ENCODE data around the gene CHRNA4. TPM values are rescaled to one million over a fixed set of nuclear protein-coding genes. Genes with fewer than 3 reads are reported as not detected.

The CHRNA4 gene
- total RNA-seq, 2 donors from 2014 or later: 0.46 TPM; not detected in 1

DNA sequence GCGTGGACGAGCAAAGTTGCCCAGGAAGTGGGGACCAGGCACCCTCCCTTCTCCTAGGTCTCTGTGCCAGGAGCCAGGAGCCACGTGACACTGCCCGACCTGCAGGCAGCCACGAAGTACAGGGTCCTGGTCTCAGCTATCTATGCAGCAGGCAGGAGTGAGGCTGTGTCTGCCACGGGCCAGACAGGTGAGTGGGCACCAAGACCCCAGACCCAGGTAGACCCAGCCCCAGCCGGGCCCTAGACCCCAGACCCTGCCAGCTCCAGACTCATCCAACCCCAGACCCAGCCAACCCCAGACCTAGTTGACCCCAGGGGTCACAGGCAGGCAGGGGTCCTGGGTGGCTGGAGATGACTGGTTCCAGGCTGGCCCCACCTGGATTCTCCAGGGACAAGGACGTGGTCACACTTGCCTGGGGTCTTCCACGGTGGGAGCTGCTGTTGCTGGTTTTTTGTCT lies 47.1 kb downstream of the CHRNA4 start:
- Mint-ChIP-seq H3K9me3 (no peaks in the 10 kb centered on the region), H3K36me3 (ENCODE audit: low read depth) (no peaks in the 10 kb centered on the region), H3K27me3 (ENCODE audit: insufficient read depth) (no peaks in the 10 kb centered on the region), H3K4me1 (no peaks in the 10 kb centered on the region), H3K27ac (no peak overlapping the region), H3K4me3 (no peak overlapping the region)
- Histone ChIP-seq H3K27ac (ENCODE audit: low read depth, low read length) (no peak overlapping the region), H3K4me3 (ENCODE audit: low read length) (no peak overlapping the region), H3K9ac (ENCODE audit: extremely low read depth, low read length, poor library complexity, severe bottlenecking) (no peak overlapping the region), H3K4me1 (ENCODE audit: control insufficient read depth, insufficient read depth, low read length) (no peaks in the 10 kb centered on the region), H3K36me3 (ENCODE audit: control insufficient read depth, insufficient read depth, low read length) (no peaks in the 10 kb centered on the region), H3K27me3 (ENCODE audit: control insufficient read depth, insufficient read depth, low read length, poor library complexity, severe bottlenecking) (no peaks in the 10 kb centered on the region), H3K9me3 (ENCODE audit: control insufficient read depth, low read length) (no peaks in the 10 kb centered on the region)
- TF ChIP-seq, protein P1, sequence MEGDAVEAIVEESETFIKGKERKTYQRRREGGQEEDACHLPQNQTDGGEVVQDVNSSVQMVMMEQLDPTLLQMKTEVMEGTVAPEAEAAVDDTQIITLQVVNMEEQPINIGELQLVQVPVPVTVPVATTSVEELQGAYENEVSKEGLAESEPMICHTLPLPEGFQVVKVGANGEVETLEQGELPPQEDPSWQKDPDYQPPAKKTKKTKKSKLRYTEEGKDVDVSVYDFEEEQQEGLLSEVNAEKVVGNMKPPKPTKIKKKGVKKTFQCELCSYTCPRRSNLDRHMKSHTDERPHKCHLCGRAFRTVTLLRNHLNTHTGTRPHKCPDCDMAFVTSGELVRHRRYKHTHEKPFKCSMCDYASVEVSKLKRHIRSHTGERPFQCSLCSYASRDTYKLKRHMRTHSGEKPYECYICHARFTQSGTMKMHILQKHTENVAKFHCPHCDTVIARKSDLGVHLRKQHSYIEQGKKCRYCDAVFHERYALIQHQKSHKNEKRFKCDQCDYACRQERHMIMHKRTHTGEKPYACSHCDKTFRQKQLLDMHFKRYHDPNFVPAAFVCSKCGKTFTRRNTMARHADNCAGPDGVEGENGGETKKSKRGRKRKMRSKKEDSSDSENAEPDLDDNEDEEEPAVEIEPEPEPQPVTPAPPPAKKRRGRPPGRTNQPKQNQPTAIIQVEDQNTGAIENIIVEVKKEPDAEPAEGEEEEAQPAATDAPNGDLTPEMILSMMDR (conservative IDR thresholded peaks at IDR 0.05): no peak
- DNase-seq: no peak
- 86 to 93% methylated on average over 6 to 9 of the region's 9 CpGs for WGBS, 2 experiments (ENCODE audit: insufficient coverage in 1 of 2, insufficient read length in 1 of 2)

DNA sequence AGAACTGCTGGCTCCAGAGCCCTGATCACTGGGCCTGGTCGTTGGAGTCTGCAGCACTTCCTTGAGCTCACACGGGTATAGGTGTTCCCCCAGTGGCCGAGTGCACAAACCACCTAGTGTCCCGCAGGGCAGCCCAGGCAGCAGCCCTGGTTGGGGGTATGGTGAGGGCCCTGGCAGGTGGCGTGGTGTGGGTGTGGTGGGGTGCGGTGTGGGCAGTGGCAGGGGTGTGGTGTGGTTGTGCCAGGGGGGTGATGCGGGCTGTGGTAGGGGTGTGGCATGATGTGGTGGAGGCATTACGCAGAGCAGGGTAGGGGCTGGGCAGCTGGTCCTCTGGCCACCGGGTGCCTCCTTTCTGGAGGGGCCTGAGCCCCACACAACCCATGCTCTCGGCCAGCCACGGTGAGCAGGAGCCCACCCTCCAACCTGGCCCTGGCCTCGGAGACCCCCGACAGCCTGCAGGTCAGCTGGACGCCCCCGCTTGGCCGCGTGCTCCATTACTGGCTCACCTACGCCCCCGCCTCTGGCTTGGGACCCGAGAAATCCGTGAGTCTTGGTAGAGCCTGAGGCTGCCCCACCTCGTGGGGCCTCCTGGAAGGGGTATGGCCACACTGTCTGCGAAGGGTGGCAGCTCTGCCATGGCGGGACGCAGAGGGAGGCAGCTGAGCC lies 47.7 kb downstream of the CHRNA4 start:
- no peaks in the 10 kb centered on the region for H3K27me3 ChIP-seq (ENCODE audit: control insufficient read depth, insufficient read depth, low read length, poor library complexity, severe bottlenecking)
- no peaks in the 10 kb centered on the region for H3K36me3 ChIP-seq (ENCODE audit: control insufficient read depth, insufficient read depth, low read length)
- H3K27ac Mint-ChIP-seq: no peak overlapping the region
- H3K27ac ChIP-seq (ENCODE audit: low read depth, low read length): no peak overlapping the region
- no peaks in the 10 kb centered on the region for H3K4me1 ChIP-seq (ENCODE audit: control insufficient read depth, insufficient read depth, low read length)
- no peaks in the 10 kb centered on the region for H3K27me3 Mint-ChIP-seq (ENCODE audit: insufficient read depth)
- H3K9me3 Mint-ChIP-seq: no peaks in the 10 kb centered on the region
- TF ChIP-seq, protein P1 (conservative IDR thresholded peaks at IDR 0.05): no peak
- no peak overlapping the region for H3K9ac ChIP-seq (ENCODE audit: extremely low read depth, low read length, poor library complexity, severe bottlenecking)
- no peak overlapping the region for H3K4me3 ChIP-seq (ENCODE audit: low read length)
- H3K4me1 Mint-ChIP-seq: no peaks in the 10 kb centered on the region
- no peak for DNase-seq
- H3K36me3 Mint-ChIP-seq (ENCODE audit: low read depth): no peaks in the 10 kb centered on the region
- WGBS, 2 experiments (ENCODE audit: insufficient coverage in 1 of 2, insufficient read length in 1 of 2): 91 to 92% methylated on average over 14 to 25 of the region's 25 CpGs
- no peaks in the 10 kb centered on the region for H3K9me3 ChIP-seq (ENCODE audit: control insufficient read depth, low read length)
- H3K4me3 Mint-ChIP-seq: no peak overlapping the region

DNA sequence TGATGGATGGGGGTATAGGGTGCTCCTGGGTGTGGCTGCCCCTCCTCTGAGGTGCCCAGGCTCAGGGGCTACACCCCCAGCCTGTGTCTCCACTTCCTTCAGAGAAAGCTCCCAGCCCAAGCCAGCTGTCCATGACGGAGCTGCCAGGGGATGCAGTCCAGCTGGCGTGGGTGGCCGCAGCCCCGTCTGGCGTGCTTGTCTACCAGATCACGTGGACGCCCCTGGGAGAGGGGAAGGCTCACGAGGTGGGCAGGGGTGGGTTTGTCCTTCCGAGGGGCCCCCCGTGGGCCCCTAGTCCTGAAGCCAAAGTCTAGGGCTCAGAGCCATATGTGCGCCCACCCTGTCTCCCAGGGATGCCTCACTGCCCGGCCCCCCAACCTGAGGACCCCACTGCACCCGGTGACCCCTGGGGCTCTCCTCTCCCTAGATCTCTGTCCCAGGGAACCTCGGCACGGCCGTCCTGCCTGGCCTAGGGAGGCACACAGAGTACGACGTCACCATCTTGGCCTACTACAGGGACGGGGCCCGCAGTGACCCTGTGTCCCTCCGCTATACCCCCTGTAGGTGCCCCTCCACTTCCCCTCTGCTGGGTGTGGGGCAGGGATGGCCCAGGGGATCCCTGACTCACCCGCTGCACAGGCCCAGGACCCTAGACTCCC lies 48.3 kb downstream of the CHRNA4 start:
- no peak overlapping the region for H3K27ac ChIP-seq (ENCODE audit: low read depth, low read length)
- no peaks in the 10 kb centered on the region for H3K36me3 ChIP-seq (ENCODE audit: control insufficient read depth, insufficient read depth, low read length)
- no peaks in the 10 kb centered on the region for H3K27me3 Mint-ChIP-seq (ENCODE audit: insufficient read depth)
- H3K9me3 Mint-ChIP-seq: no peaks in the 10 kb centered on the region
- DNase-seq: no peak
- no peaks in the 10 kb centered on the region for H3K4me1 Mint-ChIP-seq
- WGBS, 2 experiments (ENCODE audit: insufficient coverage in 1 of 2, insufficient read length in 1 of 2): 89 to 91% methylated on average over 12 to 22 of the region's 22 CpGs
- no peak overlapping the region for H3K27ac Mint-ChIP-seq
- no peaks in the 10 kb centered on the region for H3K36me3 Mint-ChIP-seq (ENCODE audit: low read depth)
- no peaks in the 10 kb centered on the region for H3K9me3 ChIP-seq (ENCODE audit: control insufficient read depth, low read length)
- TF ChIP-seq, protein P1 (conservative IDR thresholded peaks at IDR 0.05): no peak
- no peak overlapping the region for H3K4me3 ChIP-seq (ENCODE audit: low read length)
- H3K4me3 Mint-ChIP-seq: no peak overlapping the region
- no peaks in the 10 kb centered on the region for H3K27me3 ChIP-seq (ENCODE audit: control insufficient read depth, insufficient read depth, low read length, poor library complexity, severe bottlenecking)
- no peak overlapping the region for H3K9ac ChIP-seq (ENCODE audit: extremely low read depth, low read length, poor library complexity, severe bottlenecking)
- H3K4me1 ChIP-seq (ENCODE audit: control insufficient read depth, insufficient read depth, low read length): no peaks in the 10 kb centered on the region
